GM18873 (cell line): ENCODE results near the gene SPCS1.

Source experiments
- ATAC-seq: cut with Tn5 transposase; IDR thresholded peaks from one replicate; pipeline ENCODE4 v1.9.1; 2021; ENCODE audit warnings: mild to moderate bottlenecking, moderate library complexity, moderate number of reproducible peaks; ENCODE audit not compliant: unreplicated experiment, low FRiP score

SPCS1 gene

GRCh38 chr3:52694528-52695189 is 11.2 kb upstream of the SPCS1 start:
- no peak for ATAC-seq

DNA sequence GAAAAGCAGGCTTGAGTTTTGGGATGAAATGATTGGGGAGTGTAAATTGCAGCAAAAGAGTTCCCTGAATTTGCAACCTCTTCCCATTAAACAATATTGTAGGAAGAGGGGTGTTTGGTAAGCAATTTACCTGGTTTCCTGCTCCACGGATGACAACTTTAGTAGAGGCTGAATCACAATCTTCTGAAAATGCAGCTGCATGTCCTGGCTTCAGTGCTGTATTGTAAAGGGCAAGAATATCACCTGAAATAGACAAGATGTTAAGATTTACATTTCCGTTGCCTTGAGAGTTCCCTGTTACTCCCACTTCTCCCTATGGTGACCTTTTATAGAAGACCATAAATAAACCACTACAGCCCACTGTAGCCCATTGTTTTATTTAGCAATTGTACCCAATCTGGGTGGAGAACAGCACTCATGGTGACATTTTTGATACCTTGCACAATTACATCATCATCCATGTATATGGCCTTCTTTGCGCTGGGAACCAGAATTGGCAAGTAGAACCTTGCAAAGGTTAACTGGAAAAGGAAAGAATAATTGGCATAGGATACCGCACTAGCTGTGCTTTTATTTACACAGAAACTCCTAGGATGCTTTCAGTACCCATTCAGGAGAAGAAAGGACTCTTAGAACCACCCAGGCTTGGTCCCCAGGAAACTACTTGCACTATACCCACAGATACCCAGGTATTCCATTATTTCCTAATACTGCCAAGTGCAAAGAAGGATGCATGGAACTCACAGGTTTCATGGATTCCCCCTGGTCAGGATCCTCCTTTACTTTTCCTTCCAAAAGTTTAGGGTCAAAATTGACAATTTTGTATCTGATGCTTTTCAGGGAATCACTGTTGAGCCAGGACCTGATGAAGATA is 9.9 kb upstream of the SPCS1 start:
- no peak for ATAC-seq

GRCh38 chr3:52696830-52697631 is 8.9 kb upstream of the SPCS1 start:
- no peak for ATAC-seq

DNA sequence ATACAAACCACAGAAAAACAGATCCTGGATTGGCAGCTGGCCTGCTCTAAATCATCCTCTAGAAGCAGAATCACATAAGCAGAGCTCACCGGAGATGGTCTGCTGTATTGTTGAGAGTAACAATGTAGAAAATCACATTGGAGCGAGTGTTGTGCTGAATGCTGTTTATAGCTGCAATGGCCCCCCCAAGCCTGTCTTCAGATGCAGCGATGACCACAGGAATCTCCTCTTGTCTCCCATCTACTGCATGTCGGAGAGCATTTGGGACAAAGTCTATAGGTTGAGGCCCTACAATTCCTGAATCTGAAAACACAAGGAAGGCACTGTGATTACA is 8.3 kb upstream of the SPCS1 start:
- ATAC-seq, result no peak

DNA sequence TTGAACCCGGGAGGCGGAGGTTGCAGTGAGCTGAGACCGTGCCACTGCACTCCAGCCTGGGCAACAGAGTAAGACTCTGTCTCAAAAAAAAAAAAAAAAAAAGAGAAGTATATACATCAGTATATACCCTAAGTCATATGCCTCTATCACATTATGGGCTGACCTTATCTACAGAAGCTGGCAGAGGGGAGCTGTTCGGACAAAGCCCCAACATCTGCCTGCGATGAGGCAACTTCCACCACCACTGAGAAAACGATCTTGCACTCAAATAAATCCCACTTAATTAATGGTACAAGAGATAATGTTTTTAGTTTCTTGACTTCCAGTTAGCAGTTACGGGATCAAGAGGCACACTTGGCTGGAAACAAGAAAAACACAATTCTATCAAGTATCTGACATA is 2.6 kb upstream of the SPCS1 start:
- ATAC-seq, result no peak

DNA sequence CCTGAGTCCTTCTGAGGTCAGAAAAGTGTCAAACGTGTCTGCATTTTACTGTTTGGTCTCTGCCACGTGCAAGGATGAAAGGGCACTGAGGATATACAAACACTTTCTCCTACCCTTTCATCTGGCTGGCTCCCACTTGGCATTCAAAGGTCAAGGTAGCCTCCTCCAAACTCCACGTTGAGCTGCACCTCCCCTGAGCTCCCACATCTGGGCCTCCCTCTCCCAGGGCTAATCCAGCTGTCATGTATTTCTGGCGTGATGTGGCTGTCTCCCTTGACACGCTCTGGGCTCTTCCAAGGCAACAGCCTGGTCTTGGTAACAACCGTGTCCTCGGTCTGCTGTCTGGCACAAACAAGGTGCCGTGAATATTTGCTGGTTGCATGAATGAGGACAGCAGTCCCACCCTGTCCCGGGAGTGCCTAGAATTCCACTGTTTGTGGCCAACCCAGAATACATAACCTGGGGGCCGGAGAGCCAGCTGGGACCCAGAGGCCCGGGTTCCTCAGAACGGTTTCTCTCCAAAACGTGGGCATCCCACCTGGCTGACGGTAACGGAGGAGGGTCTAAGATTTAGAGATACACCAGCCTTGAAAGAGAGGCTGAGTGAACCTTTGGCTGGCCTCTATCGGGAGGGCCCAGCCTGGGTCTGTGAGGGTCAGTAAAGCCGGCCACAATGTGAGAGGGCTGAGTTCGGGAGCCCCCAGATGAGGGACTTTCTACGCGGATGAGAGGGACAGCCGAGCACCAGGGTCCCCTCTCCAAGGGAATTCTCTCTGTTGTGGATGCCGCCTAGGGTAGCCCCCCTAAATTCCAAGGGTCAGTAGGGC is 1.1 kb upstream of the SPCS1 start:
- no peak for ATAC-seq

DNA sequence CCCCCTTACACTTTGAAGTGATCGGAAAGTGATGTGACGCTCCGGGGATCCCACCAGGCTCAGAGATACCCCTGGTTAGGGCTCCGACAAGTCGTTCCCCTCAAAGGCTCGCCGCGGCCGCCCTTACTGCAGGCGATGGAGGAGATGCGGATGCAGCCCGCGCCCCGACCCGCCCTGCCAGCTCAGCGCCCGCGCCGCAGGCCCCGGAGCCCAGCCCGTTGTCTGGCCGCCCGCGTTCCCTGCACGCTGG is 543 bp upstream of the SPCS1 start:
- no peak for ATAC-seq

DNA sequence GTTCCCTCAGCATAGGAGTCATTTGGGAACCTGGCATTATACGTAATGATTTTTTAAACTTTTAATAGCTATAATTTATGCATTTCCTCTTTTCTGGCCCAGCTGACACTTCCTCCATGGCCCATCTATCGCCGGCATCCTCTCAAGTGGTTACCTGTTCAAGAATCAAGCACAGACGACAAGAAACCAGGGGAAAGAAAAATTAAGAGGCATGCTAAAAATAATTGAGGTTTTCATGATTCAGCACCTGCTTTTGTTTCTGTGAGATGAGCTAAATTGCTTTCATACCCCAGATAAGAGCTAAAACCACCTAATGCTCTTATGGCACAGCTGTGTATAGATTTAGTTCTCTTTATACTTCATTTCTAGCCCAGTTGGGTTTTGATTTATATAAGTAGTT is 1.7 kb downstream of the SPCS1 start:
- no peak for ATAC-seq

DNA sequence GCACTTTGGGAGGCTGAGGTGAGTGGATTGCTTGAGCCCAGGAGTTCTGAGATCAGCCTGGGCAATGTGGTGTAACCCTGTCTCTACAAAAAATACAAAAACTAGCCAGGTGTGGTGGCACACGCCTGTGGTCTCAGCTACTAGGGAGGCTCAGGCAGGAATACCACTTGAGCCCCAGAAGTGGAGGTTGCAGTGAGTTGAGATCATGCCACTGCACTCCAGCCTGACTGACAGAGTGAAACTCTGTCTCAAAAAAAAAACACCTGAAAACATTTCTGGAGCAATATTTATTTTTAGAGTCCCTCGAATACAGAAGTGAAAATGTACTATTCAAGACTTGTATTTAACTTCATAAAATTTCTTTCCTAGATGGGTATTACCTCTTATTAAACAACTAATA is 4.6 kb downstream of the SPCS1 start:
- no peak for ATAC-seq

DNA sequence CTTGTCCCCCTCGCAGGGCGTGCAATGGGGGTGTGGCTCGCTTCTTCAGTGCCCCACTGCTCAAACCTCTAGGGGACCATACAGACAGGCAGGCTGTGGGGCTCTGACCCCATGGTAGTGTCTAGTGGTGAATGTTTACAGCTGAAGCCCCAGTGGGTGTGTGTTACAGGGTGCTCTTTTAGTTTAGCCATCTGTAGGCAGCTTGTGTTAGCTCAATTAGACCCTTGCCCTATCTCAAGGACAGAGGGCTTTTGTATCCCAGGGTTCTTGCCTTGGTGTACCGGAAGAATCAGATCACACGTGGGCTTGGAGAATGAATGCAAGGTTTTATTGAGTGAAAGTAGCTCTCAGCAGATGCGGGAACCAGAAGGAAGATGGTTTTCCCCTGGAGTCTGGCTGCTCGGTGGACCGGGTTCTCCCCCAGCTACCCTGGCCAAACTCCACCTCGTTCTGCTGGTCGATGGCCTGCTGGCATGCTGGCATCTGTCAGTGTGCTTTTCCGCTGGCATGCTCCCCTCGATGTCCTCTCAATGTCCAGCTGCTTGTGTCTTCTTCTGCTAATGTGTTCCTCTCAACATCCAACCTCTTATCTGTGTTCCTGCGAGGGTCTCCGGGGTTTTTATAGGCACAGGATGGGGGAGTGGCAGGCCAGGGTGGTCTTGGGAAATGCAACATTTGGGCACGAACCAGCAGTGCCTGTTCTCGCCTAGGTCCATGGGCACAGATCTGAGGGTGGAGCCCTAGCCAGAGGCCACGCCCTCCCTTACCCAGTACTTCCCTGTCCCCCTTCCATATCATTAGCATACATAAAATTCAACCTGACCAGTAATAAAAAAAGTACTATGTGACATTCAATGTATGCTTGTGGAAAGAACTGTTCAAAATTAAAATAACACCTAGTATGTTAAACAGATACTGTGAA is 6.6 kb downstream of the SPCS1 start:
- no peak for ATAC-seq

DNA sequence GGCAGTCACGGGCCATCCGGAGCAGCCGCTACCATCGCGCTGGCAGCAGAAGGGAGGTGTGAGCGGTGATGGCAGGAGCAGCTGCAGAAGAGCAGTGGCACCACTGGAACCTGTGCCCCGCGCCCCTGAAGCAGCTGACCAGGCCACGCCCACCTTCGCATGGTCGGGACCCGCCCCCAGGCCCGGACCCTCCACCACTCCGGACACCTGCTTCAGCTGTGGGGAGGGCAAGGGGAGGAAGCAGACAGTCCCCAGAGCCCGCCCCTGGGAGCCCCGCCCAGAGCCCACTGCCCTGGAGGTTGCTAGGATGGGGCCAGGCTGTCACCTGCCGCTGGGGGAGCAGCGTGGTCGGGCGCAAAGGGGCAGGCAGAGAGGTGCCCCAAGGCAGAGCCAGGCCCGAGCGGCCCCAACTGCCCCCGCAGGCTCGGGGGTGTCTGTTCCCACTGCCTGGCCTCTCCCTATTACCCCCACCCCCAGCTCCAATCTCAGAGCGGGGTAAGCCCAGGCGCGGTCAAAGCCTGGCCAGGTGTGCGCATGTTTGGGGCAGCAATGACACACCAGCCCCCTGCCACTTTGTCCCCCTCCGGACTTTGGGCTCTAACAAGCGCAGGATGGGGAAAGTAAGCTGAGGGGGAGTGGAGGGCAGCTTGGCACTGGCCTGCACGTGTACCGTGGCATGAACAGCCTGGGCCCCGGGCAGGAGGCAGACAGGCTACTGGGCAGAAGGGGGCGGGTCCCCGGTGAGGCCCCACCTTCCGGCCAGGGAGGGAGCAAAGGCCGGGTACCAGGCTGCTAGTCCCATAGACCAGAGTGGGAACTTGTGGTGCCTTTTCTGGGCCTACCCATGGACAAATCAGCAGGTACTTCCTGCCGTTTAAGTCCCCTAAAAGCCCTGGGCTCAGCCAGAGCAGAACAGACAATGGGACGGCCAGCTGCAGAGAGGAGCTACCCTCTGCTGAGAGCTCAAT is 8.7 kb downstream of the SPCS1 start:
- ATAC-seq, result no peak

- ATAC-seq, result no peak
Observed at GRCh38 chr3:52715714-52716305, 9.9 kb downstream of the SPCS1 start.

DNA sequence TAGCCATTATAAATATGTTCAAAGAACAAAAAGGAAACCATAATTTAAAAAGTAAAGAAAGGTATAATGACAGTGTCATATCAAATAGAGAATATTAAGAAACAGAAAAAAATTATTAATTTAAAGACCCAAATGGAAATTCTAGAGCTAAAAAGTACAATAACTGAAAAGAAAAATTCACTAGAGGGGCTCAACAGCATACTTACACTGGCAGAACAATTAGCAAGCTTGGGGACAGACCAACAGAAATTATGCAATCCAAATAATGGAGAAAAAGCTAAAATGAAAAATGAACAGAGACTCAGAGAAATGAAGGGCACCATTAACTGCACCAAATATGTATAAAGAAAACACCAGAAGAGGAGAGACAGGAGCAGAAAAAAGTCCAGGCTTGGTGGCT is 13.7 kb downstream of the SPCS1 start:
- no peak for ATAC-seq

DNA sequence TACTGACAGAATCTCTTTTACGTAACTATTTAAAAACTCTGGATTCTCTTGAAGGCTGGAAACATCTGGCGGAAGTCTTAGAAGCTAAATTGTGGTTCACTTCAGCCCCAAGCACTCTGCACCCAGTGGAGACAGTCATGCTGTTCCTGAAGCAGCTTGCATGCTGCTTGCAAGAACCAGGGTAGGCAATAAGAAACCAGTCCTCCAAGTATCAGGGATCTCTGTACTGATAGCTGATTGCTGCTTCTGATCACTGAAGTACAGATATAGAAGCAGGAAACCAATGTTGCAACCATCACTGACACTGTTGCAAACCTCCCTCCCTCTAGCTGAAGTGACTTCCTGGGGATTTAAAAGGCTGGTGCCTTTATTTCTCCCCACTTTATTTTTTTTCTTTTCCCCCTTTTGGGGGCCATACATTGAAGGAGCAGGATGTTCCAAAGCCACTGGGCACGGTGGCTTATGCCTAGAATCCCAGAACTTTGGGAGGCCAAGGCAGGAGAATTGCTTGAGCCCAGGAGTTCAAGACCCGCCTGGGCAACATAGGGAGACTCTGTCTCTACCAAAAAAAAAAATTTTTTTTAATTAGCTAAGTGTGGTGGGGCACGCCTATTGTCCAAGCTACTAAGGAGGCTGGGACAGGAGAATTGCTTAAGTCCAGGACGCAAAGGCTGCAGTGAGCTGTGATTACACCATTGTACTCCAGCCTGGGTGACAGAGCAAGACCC is 15.3 kb downstream of the SPCS1 start:
- ATAC-seq, result no peak

DNA sequence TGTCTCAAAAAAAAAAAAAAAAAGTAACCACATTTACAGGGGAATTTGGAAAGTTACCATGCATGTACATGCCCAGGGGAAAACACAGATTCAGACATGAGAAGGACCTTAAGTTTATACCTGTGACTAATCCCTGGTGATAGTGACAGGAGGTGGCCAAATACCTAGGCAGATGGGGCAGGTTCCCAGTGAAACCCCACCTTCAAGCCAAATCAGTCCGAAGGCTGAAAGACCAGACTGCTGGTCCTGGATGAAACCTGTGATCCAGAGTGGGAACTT is 15.8 kb downstream of the SPCS1 start:
- no peak for ATAC-seq

- ATAC-seq, result no peak
Observed at GRCh38 chr3:52722491-52722890, 16.6 kb downstream of the SPCS1 start.

DNA sequence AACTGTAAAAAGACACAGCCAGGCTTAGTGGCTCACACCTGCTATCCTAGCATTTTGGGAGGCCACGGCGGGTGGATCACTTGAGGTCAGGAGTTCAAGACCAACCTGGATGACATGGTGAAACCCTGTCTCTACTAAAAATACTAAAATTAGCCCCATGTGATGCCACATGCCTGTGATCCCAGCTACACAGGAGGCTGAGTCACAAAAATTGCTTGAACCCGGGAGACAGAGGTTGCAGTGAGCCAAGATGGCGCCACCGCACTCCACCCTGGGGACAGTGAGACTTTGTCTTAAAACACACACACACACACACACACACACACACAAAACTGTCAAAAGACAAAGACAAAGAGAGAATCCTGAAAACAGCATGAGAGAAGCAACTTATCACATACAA is 18.0 kb downstream of the SPCS1 start:
- ATAC-seq, result no peak

DNA sequence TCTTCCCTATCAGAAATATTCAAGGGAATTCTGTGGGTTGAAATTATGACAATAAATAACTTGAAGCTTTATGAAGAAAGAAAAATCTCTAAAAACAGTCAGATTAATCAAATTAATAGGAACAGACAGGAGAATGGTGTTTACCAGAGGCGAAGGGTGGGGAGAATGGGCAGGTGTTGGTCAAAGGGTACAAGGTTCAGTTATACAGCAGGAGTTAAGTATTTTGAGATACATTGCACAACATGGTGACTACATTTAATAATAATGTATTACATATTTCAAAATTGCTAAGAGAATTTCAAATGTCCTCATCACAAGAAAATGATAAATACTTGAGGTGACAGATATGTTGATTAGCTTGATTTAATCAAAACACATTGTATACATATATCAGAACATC is 18.6 kb downstream of the SPCS1 start:
- ATAC-seq, result no peak
